ENCODE data around the gene MYNN.
A peak's percentile ranks its signal among the peaks of the same experiment; 100 is the strongest.
"Not testable (repeated sequence)": the region's sequence is repeated elsewhere in the genome, so short reads cannot be mapped to it uniquely, and the experiment has no call there.

MYNN gene

GRCh38 chr3:169772897-169773816 lies at the start of gene MYNN:
MYNN (plus strand) TSS chr3:169773396; CDS start chr3:169774296, 900 bp downstream.
- DNase-seq: peak; percentile 88 to 89

GRCh38 chr3:169731857-169732256 lies 41.3 kb upstream of the MYNN start:
- DNase-seq: not testable (repeated sequence)

DNA sequence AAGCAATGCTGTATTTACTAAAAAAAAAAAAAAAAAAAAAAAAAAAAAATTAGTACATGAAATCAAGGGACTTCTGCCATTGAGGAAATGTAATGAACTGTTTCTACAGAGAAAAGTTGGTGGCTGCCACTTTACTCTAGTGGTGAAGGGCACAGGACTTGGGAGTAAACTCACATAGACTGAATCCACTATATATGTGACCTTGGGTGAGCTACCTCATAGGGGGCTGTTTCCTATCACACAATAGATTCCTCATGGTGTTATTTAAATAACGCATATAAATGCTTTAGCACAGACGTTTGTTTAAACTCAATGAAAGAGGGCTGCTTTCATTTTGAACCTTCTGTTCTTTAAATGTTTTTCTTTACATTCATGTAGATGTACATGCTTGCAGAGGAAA lies 34.1 kb upstream of the MYNN start:
- no peak for DNase-seq

- no peak for DNase-seq
These were observed 28.7 kb upstream of the MYNN start for GRCh38 chr3:169744366-169745054.

GRCh38 chr3:169746924-169747323 lies 26.3 kb upstream of the MYNN start:
- no peak for DNase-seq

GRCh38 chr3:169748670-169749069 lies 24.5 kb upstream of the MYNN start:
- DNase-seq: no peak

DNA sequence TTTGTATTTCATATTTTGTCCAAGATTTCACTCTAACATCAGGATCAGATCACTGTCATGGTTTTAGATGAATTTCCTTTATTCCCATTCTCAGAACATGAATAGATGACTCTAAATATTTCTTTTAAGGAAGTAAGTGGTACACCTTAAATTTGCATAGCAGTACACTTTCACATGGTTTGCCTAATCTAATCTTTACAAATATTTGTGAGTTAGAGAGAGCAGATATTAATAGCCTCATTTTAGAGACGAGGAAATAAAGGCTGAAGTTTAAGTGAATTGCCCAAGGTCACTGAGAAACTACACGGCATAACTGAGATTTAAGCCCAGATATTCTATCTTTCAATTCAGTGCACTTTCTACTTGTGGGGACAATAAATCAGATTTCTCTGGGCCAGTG lies 22.5 kb upstream of the MYNN start:
- DNase-seq: no peak

- no peak for DNase-seq
These were observed 21.3 kb upstream of the MYNN start for GRCh38 chr3:169751875-169752274.

DNA sequence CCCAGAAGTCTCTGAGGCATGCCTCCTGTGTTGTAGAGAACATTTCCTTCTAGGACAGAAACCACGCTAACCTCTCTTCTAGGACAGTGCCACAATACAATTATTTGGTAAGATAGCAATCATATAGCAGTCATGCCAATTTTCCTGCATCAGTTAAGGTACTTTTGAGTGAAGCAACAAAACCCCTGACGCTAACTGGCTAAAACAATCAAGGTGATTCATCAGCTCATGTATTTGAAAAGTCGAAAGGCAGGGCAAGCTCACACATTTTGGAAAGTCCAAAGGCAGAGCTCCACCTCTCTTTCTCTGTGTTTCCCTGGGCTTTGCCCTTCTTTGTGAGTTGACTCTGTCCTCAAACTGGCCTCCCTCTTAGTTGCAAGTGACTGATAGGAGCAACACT lies 18.5 kb upstream of the MYNN start:
- no peak for DNase-seq

GRCh38 chr3:169755488-169755887 lies 17.7 kb upstream of the MYNN start:
- DNase-seq: no peak

DNA sequence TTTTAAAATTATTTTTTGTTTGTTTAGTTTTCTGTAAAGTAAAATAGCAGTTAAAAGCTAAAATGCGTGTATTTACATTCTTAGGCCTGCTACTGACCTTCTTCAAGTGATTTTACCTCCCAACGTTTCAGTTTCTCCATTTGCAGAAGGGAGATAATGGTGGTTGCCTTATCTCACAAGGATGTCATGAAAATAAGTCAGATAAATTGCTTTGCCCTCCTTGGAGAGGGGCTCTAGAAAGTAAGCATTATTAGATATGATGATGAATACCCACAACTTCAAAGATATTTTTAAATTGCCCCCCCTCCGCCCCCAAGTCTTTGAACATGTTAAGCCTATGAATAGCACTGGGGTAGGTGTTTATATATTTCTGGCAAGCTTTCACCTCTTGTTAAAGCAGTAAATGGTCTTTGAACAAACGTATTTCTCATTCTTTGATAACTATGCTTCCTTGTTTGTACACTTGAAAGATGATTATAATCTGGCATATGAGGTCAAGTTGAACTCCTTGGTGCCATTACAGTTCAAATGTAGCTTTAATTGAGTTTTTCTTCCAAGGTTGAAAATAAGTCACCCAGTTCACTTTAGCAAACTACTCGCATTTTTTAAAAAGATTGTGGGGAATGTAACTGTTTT lies 14.7 kb upstream of the MYNN start:
- DNase-seq: no peak

GRCh38 chr3:169759256-169759655 lies 13.9 kb upstream of the MYNN start:
- no peak for DNase-seq

- DNase-seq: no peak
These were observed 12.7 kb upstream of the MYNN start for GRCh38 chr3:169760479-169760878.

DNA sequence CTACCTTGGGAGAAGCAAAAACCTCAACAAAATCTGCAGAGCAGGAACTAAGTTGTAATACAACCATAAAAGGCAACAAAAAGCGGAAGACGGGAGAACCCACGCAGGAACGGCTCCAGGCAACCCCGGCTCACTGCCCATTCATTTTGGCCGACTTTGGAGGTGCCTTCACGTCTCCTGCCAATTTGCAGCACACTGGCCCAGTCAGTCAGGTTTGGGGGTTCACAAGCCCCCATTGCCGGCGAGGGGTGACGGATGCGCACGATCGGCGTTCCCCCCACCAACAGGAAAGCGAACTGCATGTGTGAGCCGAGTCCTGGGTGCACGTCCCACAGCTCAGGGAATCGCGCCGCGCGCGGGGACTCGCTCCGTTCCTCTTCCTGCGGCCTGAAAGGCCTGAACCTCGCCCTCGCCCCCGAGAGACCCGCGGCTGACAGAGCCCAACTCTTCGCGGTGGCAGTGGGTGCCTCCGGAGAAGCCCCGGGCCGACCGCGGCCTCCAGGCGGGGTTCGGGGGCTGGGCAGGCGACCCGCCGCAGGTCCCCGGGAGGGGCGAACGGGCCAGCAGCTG lies 8.8 kb upstream of the MYNN start:
- DNase-seq: peak; percentile 53 to 74

DNA sequence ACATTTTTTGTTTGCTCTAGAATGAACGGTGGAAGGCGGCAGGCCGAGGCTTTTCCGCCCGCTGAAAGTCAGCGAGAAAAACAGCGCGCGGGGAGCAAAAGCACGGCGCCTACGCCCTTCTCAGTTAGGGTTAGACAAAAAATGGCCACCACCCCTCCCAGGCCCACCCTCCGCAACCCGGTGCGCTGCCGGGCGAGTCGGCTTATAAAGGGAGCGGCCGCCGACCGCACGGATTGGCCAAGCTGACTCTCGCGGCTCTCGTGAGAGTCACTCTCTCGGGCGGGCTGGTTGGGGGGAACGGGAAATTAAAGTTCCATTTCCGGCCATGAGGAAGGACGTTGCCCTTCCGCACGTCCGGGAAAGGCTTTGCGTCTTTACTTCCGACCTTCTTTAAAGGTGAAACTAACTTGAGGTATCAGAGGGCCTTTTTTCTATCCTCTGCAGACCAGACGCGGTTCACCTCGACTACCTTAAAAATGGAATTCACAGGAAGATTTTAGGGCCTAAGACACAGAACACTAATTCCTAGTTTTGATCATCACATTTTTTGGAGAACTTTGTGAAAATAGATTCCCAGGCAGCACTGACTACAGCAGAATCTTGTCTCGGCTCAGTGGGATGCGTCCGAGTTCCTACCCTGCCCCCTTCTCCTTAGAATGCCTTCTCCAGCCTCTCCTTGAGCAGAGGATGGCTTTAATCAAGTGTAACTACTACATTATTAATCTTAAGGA lies 8.1 kb upstream of the MYNN start, which contains the start of gene TERC:
TERC (minus strand) TSS at position 179 of the 731 bp plus-strand sequence.
- DNase-seq: peak; percentile 84 to 86

GRCh38 chr3:169769287-169770181 lies 3.7 kb upstream of the MYNN start, which contains the start of gene ACTRT3:
ACTRT3 (minus strand) TSS chr3:169769561; CDS start chr3:169769520, 41 bp downstream.
- DNase-seq: peak; percentile 53 to 67

GRCh38 chr3:169771497-169772304 lies 1.5 kb upstream of the MYNN start:
- DNase-seq: peak; percentile 16 to 82

DNA sequence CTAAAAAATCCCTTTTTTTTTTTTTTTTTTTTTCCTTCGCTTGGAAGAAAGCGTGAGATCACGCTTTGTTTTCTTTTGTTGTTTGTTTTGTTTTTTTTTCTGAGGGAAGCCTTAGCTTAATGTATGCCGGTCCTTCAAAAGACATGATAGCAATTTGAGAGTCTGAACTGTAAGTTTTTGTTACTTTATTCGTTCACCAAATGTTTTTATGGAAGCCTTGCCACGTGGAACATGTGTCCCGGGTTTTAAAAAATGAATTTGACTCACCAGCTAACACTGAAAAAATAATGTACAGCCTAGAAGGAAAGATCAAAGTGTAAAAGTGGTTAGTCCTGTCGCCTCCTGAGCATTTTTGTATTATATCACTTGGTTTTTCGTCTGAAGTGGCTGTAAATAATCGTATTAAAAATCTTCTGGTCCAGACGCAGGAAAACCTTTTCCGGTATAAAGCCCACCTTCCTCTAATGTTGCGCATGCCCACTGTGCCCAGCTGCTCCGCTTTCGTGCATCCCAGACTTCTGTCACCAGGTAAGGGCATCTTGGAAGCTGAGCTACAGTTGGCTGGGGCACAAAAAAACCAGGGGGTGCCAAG lies 795 bp upstream of the MYNN start:
- DNase-seq: peak; percentile 66 to 77

DNA sequence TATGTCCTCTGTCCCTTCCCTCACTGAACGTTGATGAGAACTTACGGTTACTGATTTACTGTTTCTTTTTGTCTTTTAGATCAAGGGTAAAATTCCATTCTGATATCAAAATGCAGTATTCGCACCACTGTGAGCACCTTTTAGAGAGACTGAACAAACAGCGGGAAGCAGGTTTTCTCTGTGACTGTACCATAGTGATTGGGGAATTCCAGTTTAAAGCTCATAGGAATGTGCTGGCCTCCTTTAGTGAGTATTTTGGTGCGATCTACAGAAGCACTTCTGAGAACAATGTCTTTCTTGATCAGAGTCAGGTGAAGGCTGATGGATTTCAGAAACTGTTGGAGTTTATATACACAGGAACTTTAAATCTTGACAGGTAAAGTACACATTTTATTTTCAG lies 990 bp downstream of the MYNN start:
- no peak for DNase-seq

- DNase-seq: no peak
These were observed 4.6 kb downstream of the MYNN start for GRCh38 chr3:169777822-169778221.
